B cell (primary cell): ENCODE results near the gene KPNA1. TPM values are rescaled to one million over a fixed set of nuclear protein-coding genes. Genes with fewer than 3 reads are reported as not detected.

Experiments
- ATAC-seq: fragments of 200-7000 bp; cut with Tn5 transposase; one replicate; pipeline ENCODE4 v1.10.0; 2021; ENCODE audit warnings: low read depth, mild to moderate bottlenecking, moderate number of reproducible peaks, moderate library complexity
- CTCF ChIA-PET: fragments of 350-600 bp; sonication (Branson Sonifier 250); formaldehyde crosslinking; loops from one replicate; lab custom pipeline; 2021; ENCODE audit warnings: antibody characterized with exemption, inconsistent platforms; lab: Charles Lee
- POLR2A ChIA-PET: fragments of 350-600 bp; sonication (Branson Sonifier 250); formaldehyde crosslinking; loops from one replicate; lab custom pipeline; 2021; ENCODE audit warnings: antibody characterized with exemption; lab: Charles Lee
- DNase-seq: peaks from one replicate; pipeline ENCODE4 v3.0.0; 2013
- H2AFZ ChIP-seq: 2 replicates; pipeline ENCODE4 v1.6.1; 2012; ENCODE audit warnings: mild to moderate bottlenecking, low read depth, low read length; ENCODE audit not compliant: insufficient read depth, poor library complexity, severe bottlenecking
- H3K27ac ChIP-seq, 2 donors: 1 replicate in 1 of 2; 2 replicates in 1 of 2; pipeline ENCODE4 v1.5.1; 2012 to 2013; ENCODE audit warnings: low read length in 2 of 2, mild to moderate bottlenecking in 2 of 2, moderate library complexity in 1 of 2
- H3K27me3 ChIP-seq, 4 experiments: fragments of 200-600 bp in 1 of 4; sonication (generic) in 1 of 4; replicated peaks in 1 of 4; 1 replicate in 2 of 4; 2 replicates in 2 of 4; pipeline versions ENCODE4 v1.6.1 to v1.7.0; 2013 to 2016; ENCODE audit warnings: low read length in 3 of 4, mild to moderate bottlenecking in 2 of 4, mixed read lengths in 1 of 4, moderate library complexity in 1 of 4; ENCODE audit not compliant: insufficient read depth in 4 of 4, control insufficient read depth in 3 of 4; ENCODE audit errors: control extremely low read depth in 1 of 4
- H3K36me3 ChIP-seq, 2 experiments: replicated peaks in 1 of 2; 1 replicate in 1 of 2; 2 replicates in 1 of 2; pipeline versions ENCODE4 v1.6.1 to v1.7.1; 2013; ENCODE audit warnings: low read length in 1 of 2; ENCODE audit not compliant: insufficient read depth in 2 of 2, control insufficient read depth in 1 of 2; ENCODE audit errors: control extremely low read depth in 1 of 2, extremely low read depth in 1 of 2
- H3K4me1 ChIP-seq, 2 donors: fragments of 200-600 bp in 1 of 2; sonication (generic) in 1 of 2; 1 replicate in 1 of 2; 2 replicates in 1 of 2; pipeline versions ENCODE4 v1.5.1 to v1.6.1; 2013 to 2017; ENCODE audit warnings: low read length in 2 of 2; ENCODE audit not compliant: control insufficient read depth in 2 of 2, insufficient read depth in 2 of 2
- H3K4me2 ChIP-seq: replicated peaks from 2 replicates; pipeline ENCODE3; 2012; ENCODE audit warnings: mild to moderate bottlenecking, low read depth, low read length; ENCODE audit not compliant: poor library complexity, severe bottlenecking
- H3K4me3 ChIP-seq, 5 experiments: fragments of 200-600 bp in 1 of 5; sonication (generic) in 1 of 5; 1 replicate in 3 of 5; 2 replicates in 2 of 5; pipeline versions ENCODE4 v1.5.1 to v1.7.0; 2011 to 2016; ENCODE audit warnings: low read length in 4 of 5, mild to moderate bottlenecking in 4 of 5, low read depth in 2 of 5, control low read depth in 1 of 5, moderate library complexity in 1 of 5; ENCODE audit not compliant: insufficient read depth in 1 of 5; ENCODE audit errors: control extremely low read depth in 1 of 5, extremely low read depth in 1 of 5
- H3K79me2 ChIP-seq: fragments of 200-600 bp; sonication (generic); one replicate; pipeline ENCODE4 v1.6.0; 2016; ENCODE audit warnings: low read length; ENCODE audit not compliant: control insufficient read depth, insufficient read depth
- H3K9ac ChIP-seq: fragments of 200-600 bp; sonication (generic); 2 replicates; pipeline ENCODE4 v1.6.1; 2017; ENCODE audit warnings: mild to moderate bottlenecking, low read length, moderate library complexity
- H3K9me3 ChIP-seq, 3 donors: one replicate each; pipeline versions ENCODE4 v1.6.1 to v1.7.1; 2013; ENCODE audit warnings: low read length in 2 of 3; ENCODE audit not compliant: control insufficient read depth in 2 of 3, insufficient read depth in 1 of 3; ENCODE audit errors: control extremely low read depth in 1 of 3
- H4K20me1 ChIP-seq: 2 replicates; pipeline ENCODE4 v1.6.0; 2012; ENCODE audit warnings: mild to moderate bottlenecking, low read length; ENCODE audit not compliant: insufficient read depth, control insufficient read depth, poor library complexity, severe bottlenecking
- H3K27ac Mint-ChIP-seq: one replicate; pipeline ENCODE4 v1.8.0; 2021; ENCODE audit warnings: mixed read lengths
- H3K27me3 Mint-ChIP-seq: one replicate; pipeline ENCODE4 v1.8.0; 2021; ENCODE audit warnings: mixed read lengths
- H3K4me1 Mint-ChIP-seq: one replicate; pipeline ENCODE4 v1.8.0; 2021; ENCODE audit warnings: mixed read lengths
- H3K4me3 Mint-ChIP-seq: one replicate; pipeline ENCODE4 v1.8.0; 2021; ENCODE audit warnings: mixed read lengths
- H3K9me3 Mint-ChIP-seq: one replicate; pipeline ENCODE4 v1.8.0; 2022; ENCODE audit warnings: mixed read lengths; ENCODE audit not compliant: insufficient read depth
- EZH2 ChIP-seq: IDR thresholded peaks from 2 replicates; pipeline ENCODE4 v1.6.1; 2012; ENCODE audit warnings: borderline replicate concordance, low read depth, mild to moderate bottlenecking, moderate library complexity, low read length; ENCODE audit not compliant: insufficient read depth, poor library complexity, severe bottlenecking
- WGBS: methylation state at CpG from one replicate; pipeline ENCODE4 v1.1.5; 2013; ENCODE audit warnings: missing lambda C conversion rate; ENCODE audit not compliant: insufficient coverage; 5-methylcytosine and 5-hydroxymethylcytosine counted together
- intact Hi-C: fragments of 100-400 bp; cut with micrococcal nuclease; formaldehyde crosslinking; loops from one replicate; pipeline ENCODE4 v1.10.0; 2022
- polyA plus RNA-seq: library from polyadenylated mRNA; depleted of rRNA; stranded (reverse); fragments of >200 nt; gene quantifications from 2 replicates; pipeline ENCODE4 v1.2.3, GENCODE V29; 2012
- total RNA-seq, 2 donors: library from RNA; stranded (reverse); fragments of 120-200 nt in 1 of 2; gene quantifications; 1 replicate in 1 of 2; 2 replicates in 1 of 2; pipeline versions ENCODE4 v1.2.3 to v1.2.4, GENCODE V29; 2013 to 2022
- TF ChIP-seq, protein P1 (sequence below): fragments of 200-600 bp; IDR thresholded peaks from one replicate; pipeline ENCODE4 v1.8.0; 2022; ENCODE audit warnings: antibody characterized with exemption, mild to moderate bottlenecking

KPNA1 gene
- total and polyA plus RNA-seq, 2 donors (not counting 1 experiment from before 2014, with no cell fraction given), result 14.9 to 79.4 TPM

DNA sequence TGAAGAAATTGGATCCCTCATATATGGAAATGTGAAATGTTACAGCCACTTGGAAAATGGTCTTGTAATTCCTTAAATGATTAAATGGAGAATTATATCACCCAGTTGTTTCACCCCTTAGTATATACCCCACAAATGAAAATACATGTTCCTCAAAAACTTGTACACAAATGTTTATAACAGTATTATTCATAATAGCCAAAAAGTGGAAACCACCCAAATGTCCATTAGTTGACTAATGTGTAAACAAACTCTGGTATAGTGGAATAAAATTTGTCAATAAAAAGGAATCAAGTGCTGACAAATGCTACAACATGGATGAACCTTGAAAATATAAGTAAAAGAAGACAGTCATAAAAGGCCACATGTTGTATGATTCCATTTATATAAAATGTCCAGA lies 118.2 kb downstream of the KPNA1 start:
- intact Hi-C loops, result loop anchor here (10.0 kb wide), 1 partner anchor 58 kb away; no protein-coding TSS in a partner anchor
- POLR2A ChIA-PET, result no interaction called here

DNA sequence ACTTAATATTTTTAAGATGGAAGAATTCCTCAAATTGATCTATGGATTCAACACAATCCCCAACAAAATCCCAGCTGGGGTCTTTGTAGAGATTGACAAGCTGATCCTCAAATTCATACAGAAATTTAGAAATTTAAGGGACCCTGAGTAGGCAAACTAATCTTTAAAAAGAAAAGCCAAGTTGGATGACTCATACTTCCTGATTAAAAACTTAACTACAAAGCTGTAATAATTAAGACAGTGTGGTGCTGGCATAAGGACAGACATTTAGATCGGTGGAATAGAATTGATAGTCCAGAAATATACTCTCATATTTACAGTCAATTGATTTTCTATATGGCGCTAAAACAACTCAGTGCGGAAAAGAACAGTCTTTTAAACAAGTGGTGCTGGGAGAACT lies 119.2 kb downstream of the KPNA1 start:
- intact Hi-C loops, result loop anchor here (10.0 kb wide), 1 partner anchor 59 kb away; no protein-coding TSS in a partner anchor
- Histone ChIP-seq H4K20me1 (no peaks in the 10 kb centered on the region), H3K9ac (no peak overlapping the region), H3K4me1 (no peaks in the 10 kb centered on the region), H2AFZ (no peak overlapping the region), H3K27ac (no peak overlapping the region), H3K79me2 (peaks cover 17% of the 10 kb centered on the region), H3K27me3 (no peaks in the 10 kb centered on the region), H3K36me3 (no peaks in the 10 kb centered on the region), H3K4me2 (no peak overlapping the region), H3K9me3 (no peaks in the 10 kb centered on the region), H3K4me3 (no peak overlapping the region)
- ChIA-PET POLR2A (no interaction called here), CTCF (interaction anchor here (0.9 kb wide), 1 partner anchor 36 kb away, joined by 3 read pairs; no protein-coding TSS in a partner anchor)
- Mint-ChIP-seq H3K9me3 (no peaks in the 10 kb centered on the region), H3K27me3 (no peaks in the 10 kb centered on the region), H3K27ac (no peak overlapping the region), H3K4me3 (no peak overlapping the region), H3K4me1 (peaks cover 3% of the 10 kb centered on the region)
- DNase-seq (no peak), ATAC-seq (no peak)
- TF ChIP-seq, protein P1, sequence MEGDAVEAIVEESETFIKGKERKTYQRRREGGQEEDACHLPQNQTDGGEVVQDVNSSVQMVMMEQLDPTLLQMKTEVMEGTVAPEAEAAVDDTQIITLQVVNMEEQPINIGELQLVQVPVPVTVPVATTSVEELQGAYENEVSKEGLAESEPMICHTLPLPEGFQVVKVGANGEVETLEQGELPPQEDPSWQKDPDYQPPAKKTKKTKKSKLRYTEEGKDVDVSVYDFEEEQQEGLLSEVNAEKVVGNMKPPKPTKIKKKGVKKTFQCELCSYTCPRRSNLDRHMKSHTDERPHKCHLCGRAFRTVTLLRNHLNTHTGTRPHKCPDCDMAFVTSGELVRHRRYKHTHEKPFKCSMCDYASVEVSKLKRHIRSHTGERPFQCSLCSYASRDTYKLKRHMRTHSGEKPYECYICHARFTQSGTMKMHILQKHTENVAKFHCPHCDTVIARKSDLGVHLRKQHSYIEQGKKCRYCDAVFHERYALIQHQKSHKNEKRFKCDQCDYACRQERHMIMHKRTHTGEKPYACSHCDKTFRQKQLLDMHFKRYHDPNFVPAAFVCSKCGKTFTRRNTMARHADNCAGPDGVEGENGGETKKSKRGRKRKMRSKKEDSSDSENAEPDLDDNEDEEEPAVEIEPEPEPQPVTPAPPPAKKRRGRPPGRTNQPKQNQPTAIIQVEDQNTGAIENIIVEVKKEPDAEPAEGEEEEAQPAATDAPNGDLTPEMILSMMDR, result no peak
- WGBS, result no CpG with 5 or more reads among the region's 3 CpGs

More for the DNA sequence above, 118.2 kb downstream of the KPNA1 start:
- DNase-seq, result no peak
- H3K9ac ChIP-seq, result no peak overlapping the region
- no peaks in the 10 kb centered on the region for H3K27me3 ChIP-seq
- H3K4me2 ChIP-seq, result no peak overlapping the region
- Mint-ChIP-seq H3K27me3 (no peaks in the 10 kb centered on the region), H3K4me3 (no peak overlapping the region), H3K9me3 (no peaks in the 10 kb centered on the region), H3K4me1 (peaks cover 3% of the 10 kb centered on the region), H3K27ac (no peak overlapping the region)
- CTCF ChIA-PET, result no interaction called here
- H3K79me2 ChIP-seq, result peaks cover 17% of the 10 kb centered on the region
- no peaks in the 10 kb centered on the region for H4K20me1 ChIP-seq
- no peaks in the 10 kb centered on the region for H3K9me3 ChIP-seq
- no peak overlapping the region for H2AFZ ChIP-seq
- no peaks in the 10 kb centered on the region for H3K36me3 ChIP-seq
- TF ChIP-seq EZH2, result no peak
- TF ChIP-seq, protein P1, result no peak
- no peaks in the 10 kb centered on the region for H3K4me1 ChIP-seq
- H3K4me3 ChIP-seq, result no peak overlapping the region
- ATAC-seq, result no peak
- H3K27ac ChIP-seq, result no peak overlapping the region
